ENCODE measurements around the gene ACAP3.

The ACAP3 gene

DNA sequence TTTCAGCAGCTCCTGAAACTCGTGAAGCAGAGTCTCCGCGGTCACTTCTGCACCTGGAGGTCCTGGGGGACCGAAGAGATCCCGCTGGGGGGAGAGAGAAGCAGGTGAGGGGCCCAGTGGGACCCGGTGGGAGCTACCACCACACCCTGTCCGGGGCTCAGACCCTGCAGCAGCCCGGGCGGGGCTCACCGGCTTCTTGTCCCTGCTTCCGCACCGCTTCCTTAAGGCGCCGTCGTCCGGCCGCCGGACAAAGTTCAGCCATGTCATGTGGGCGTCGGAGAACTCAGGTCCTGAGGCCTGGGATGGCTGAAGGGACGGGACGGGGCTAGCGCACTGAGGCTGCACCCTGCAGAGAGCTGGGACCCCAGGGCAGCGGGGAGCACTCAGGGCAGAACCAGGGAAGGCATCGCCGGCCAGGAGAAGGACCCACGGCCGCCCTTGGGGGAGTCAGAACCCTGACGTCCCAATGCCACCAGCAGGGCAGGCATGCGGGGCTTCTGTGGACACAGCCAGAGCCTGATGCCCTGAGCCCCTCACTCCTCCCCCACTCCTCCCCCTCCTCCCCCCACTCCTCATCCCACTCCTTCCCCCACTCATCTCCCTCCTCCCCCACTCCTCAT lies 63.4 kb downstream of the ACAP3 start:
- no peak for DNase-seq (ENCODE audit: low spot score)

DNA sequence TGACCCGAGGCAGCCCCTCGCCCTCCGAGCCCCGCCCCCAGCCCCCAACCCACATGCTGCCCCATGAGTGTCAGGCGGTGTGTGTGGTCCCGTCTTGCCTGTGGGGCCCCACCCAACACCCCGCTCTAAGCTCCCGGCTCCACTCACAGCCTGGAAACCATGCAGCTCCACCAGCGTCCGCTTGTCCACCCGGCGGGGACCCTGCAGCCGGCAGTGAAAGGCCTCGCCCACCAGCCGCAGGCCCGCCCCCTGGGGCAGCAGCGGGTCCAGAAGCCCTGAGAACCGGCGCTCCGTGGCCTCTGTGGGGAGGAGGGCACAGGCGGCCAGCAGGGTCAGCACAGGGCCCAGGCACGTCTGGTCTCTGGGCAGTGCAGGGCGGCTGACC lies 63.9 kb downstream of the ACAP3 start:
- no peak for DNase-seq (ENCODE audit: low spot score)

DNA sequence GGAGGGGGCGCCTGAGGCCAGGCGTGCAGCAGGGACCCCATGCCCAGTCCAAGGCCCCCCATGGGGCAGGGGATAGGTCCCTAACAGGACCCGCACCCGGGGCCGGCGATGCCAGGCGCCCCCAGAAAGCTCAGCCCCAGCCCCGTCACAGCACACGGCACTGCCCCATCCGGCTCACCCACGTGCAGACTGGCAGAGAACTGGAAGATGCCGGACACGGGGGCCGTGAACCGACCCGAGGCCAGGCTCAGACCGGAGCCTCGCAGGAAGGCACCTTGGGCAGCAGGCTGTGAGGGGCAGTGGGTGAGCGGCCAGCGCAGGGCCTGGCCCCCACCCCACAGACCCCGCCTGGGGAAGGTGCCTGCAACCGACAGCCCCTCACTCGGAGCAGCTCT lies 64.5 kb downstream of the ACAP3 start:
- DNase-seq (ENCODE audit: low spot score), result no peak

DNA sequence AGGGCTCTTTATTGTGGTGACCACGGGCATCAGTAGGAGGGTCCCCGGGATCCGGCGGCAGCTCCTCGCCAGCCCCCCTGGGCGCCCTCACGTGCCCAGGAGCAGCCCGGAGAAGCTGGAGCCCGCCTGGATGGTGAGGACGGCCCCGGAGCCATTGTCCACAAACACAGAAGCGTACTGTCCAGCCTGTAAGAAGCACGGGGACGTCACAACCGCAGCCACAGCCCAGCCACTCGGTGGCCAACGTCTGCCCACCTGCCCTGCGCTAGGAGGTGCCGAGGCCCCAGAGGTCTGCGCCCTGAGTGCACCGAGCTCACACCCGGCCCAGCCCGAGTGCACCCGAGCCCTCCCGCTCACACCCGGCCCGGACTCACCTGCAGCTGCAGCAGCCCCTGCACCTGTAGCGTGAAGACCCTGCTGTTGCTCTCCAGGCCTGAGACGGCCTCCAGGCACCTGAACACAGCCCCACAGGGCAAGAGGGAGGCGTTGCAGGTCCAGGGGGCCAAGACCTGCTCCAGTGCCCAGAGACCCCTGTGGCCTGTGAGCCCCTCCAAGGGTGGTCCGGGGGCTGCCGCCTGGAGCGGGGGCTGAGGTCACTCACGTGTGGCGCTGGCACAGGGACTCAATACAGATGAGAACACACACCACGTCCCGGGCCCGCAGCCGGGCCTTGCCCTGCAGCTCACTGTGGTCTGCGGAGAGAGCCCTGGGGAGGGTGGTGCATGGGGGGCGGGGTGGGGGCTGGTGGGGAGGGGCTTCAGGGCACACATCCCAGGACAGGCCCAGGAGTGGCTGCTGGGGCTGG lies 65.1 kb downstream of the ACAP3 start:
- DNase-seq (ENCODE audit: low spot score), result no peak
